Colonic mucosa (tissue), 4 donors: ENCODE data around the gene VPS13C. TPM values are rescaled to one million over a fixed set of nuclear protein-coding genes. Genes with fewer than 3 reads are reported as not detected.

Experiments used
- DNase-seq: peaks from one replicate; pipeline ENCODE4 v3.0.0-alpha.2; 2020
- H3K27ac ChIP-seq: fragments of 200-600 bp; one replicate; pipeline ENCODE4 v1.8.0; 2021
- H3K27me3 ChIP-seq: fragments of 200-600 bp; one replicate; pipeline ENCODE4 v1.8.0; 2021
- H3K36me3 ChIP-seq: fragments of 200-600 bp; one replicate; pipeline ENCODE4 v1.8.0; 2021
- H3K4me1 ChIP-seq: fragments of 200-600 bp; one replicate; pipeline ENCODE4 v1.8.0; 2021; ENCODE audit warnings: mild to moderate bottlenecking
- H3K4me3 ChIP-seq: fragments of 200-600 bp; one replicate; pipeline ENCODE4 v1.8.0; 2021
- H3K9ac ChIP-seq, 2 donors: one replicate each; pipeline ENCODE4 v1.7.0; 2013; ENCODE audit warnings: control low read depth in 2 of 2, low read depth in 2 of 2, low read length in 2 of 2
- H3K9me3 ChIP-seq: fragments of 200-600 bp; one replicate; pipeline ENCODE4 v1.8.0; 2021
- intact Hi-C: fragments of 100-400 bp; cut with DNase I; formaldehyde crosslinking; loops from one replicate; pipeline ENCODE4 v1.14.1; 2022
- total RNA-seq, 2 donors: library from RNA; stranded (reverse); fragmentation: NEBNext Ultra II Directional in 1 of 2; extraction: Animal tissue kit (Norgen Biotek cat#: 25700) in 1 of 2; gene quantifications; one replicate each; pipeline ENCODE4 v1.2.1, GENCODE V29; 2021
- TF ChIP-seq, protein P1 (sequence below): fragments of 200-600 bp; IDR thresholded peaks from one replicate; pipeline ENCODE4 v1.8.0; 2022; ENCODE audit warnings: antibody characterized with exemption, mild to moderate bottlenecking
- donor health status: healthy.
- donor health status: DM: no; HTN: no; CAD: no.
- donor health status: DM: no; HTN: no; CAD: no.

The VPS13C gene
- total RNA-seq, 2 donors from 2014 or later: 33.9 to 56.5 TPM

GRCh38 chr15:62035256-62035924 lies 24.9 kb downstream of the VPS13C start:
- no peak overlapping the region for H3K9ac ChIP-seq
- H3K27ac ChIP-seq: no peak overlapping the region
- H3K27me3 ChIP-seq: no peaks in the 10 kb centered on the region

DNA sequence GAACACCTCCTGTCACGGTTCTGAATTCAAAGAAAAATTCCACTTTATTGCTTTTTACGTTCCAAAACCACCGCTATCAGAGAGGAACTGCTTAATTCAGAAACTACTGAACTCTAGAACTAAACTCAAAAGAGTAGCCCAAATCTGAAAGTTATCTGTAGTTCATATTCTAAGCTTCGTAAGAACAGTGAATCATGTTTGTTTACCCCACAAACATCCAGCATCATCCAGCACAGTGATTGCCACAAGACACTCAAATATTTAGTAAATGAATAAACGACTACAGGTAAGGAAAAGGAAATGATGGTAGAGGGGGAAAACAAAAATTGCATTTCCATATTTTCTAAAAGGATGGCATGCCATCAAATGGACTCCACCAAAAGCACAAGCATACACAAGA lies 32.3 kb downstream of the VPS13C start:
- no peaks in the 10 kb centered on the region for H3K4me1 ChIP-seq
- H3K36me3 ChIP-seq: no peaks in the 10 kb centered on the region
- no peak overlapping the region for H3K4me3 ChIP-seq
- no peak overlapping the region for H3K9ac ChIP-seq
- no peak for DNase-seq
- intact Hi-C loops: no loop called here
- TF ChIP-seq, protein P1, sequence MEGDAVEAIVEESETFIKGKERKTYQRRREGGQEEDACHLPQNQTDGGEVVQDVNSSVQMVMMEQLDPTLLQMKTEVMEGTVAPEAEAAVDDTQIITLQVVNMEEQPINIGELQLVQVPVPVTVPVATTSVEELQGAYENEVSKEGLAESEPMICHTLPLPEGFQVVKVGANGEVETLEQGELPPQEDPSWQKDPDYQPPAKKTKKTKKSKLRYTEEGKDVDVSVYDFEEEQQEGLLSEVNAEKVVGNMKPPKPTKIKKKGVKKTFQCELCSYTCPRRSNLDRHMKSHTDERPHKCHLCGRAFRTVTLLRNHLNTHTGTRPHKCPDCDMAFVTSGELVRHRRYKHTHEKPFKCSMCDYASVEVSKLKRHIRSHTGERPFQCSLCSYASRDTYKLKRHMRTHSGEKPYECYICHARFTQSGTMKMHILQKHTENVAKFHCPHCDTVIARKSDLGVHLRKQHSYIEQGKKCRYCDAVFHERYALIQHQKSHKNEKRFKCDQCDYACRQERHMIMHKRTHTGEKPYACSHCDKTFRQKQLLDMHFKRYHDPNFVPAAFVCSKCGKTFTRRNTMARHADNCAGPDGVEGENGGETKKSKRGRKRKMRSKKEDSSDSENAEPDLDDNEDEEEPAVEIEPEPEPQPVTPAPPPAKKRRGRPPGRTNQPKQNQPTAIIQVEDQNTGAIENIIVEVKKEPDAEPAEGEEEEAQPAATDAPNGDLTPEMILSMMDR: no peak
- H3K9me3 ChIP-seq: no peaks in the 10 kb centered on the region
- H3K27ac ChIP-seq: no peak overlapping the region
- no peaks in the 10 kb centered on the region for H3K27me3 ChIP-seq

More at GRCh38 chr15:62035256-62035924, 24.9 kb downstream of the VPS13C start:
- DNase-seq: no peak
- intact Hi-C loops: no loop called here
- H3K4me3 ChIP-seq: no peak overlapping the region
- H3K4me1 ChIP-seq: no peaks in the 10 kb centered on the region
- no peaks in the 10 kb centered on the region for H3K9me3 ChIP-seq
- TF ChIP-seq, protein P1: no peak
- H3K36me3 ChIP-seq: no peaks in the 10 kb centered on the region

DNA sequence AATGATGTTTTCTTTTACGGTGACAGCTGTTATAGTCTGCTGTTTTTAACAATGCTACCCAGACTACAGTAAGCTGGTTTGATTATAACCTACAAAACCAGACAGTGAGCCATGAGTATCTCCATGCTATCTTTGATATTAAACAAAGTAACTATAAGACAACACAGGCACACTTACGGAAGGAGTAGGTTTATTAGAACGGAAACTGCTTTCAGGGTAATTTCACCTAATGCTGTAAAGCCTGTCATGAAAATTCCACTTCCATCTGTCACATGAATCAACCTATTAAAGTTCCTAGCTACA lies 33.0 kb downstream of the VPS13C start:
- no peaks in the 10 kb centered on the region for H3K4me1 ChIP-seq
- intact Hi-C loops: no loop called here

DNA sequence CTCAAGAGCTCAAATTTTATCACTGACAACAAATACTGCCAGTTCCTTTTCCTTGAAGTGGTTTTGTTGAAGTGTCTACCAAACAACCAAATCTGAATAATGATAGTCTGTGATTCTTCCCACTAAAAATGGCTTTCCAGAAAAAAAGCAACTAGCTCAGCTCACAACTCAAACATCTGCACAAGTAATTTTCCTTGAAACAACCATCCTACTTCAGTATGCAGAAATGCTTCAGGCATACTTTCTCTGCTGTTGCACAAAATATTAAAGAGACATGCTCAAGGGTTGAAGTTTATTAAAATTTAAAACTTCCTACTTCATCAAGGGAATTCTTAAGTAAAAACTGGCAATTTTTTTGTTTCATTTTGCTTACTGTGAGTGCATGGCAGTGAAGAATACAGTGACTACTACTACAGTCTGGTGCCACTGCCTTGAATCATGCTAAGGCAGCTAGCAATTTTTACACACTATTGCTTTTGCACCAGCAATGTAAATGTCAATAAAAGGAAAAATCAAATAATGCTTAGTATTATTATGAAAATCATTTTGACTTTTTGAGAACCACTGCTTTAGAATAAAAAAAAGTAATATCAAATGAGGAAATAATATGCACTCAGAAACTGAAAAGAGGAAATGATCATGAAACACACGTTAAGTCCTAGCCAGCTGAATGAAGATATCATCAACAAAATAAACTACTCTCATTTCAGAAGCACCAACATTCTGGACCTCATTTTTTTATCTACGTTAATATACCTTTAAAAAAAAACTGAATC lies 33.6 kb downstream of the VPS13C start:
- H3K4me1 ChIP-seq: no peaks in the 10 kb centered on the region
- intact Hi-C loops: no loop called here
- no peaks in the 10 kb centered on the region for H3K27me3 ChIP-seq
- H3K9me3 ChIP-seq: no peaks in the 10 kb centered on the region
- no peaks in the 10 kb centered on the region for H3K36me3 ChIP-seq
- no peak overlapping the region for H3K27ac ChIP-seq
- no peak overlapping the region for H3K9ac ChIP-seq
- DNase-seq: no peak
- TF ChIP-seq, protein P1: no peak
- H3K4me3 ChIP-seq: no peak overlapping the region

More for the DNA sequence above, 33.0 kb downstream of the VPS13C start:
- Histone ChIP-seq H3K27ac (no peak overlapping the region), H3K9me3 (no peaks in the 10 kb centered on the region), H3K27me3 (no peaks in the 10 kb centered on the region), H3K36me3 (no peaks in the 10 kb centered on the region), H3K9ac (no peak overlapping the region), H3K4me3 (no peak overlapping the region)
- TF ChIP-seq, protein P1: no peak
- DNase-seq: no peak

GRCh38 chr15:62021991-62022600 lies 38.2 kb downstream of the VPS13C start:
- intact Hi-C loops: no loop called here
- Histone ChIP-seq H3K27ac (no peak overlapping the region), H3K9ac (no peak overlapping the region), H3K4me3 (no peak overlapping the region), H3K9me3 (no peaks in the 10 kb centered on the region), H3K36me3 (no peaks in the 10 kb centered on the region), H3K4me1 (no peaks in the 10 kb centered on the region), H3K27me3 (no peaks in the 10 kb centered on the region)
- TF ChIP-seq, protein P1: no peak
- DNase-seq: no peak
